ENCODE measurements around the gene CNTNAP5. TPM values are rescaled to one million over a fixed set of nuclear protein-coding genes. Genes with fewer than 3 reads are reported as not detected.

CNTNAP5 gene
- total RNA-seq, 1 experiment from 2014 or later: not detected

DNA sequence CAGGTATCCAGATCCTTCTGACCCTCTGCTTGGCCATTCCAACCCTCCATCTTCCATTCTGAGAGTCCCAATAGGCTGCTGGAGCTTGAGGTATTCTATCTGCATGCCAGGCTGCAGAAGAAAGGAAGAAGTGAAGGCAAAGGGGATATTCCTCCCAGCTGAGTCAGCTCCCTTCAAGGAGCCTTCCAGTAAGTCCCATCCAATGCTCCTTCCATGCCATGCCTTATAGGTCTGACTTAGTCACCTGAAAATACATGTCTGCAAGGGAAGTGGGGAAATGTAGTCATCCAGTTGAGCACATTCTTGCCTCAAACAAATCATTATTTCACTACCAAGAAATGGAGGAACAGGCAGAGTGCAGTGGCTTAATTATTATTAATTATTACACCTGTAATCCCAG, 464.6 kb downstream of the CNTNAP5 start:
- POLR2A ChIA-PET (ENCODE audit: low non-redundant PET): no interaction called here
- no TSS peak for BruUV-seq (replicated peaks)

DNA sequence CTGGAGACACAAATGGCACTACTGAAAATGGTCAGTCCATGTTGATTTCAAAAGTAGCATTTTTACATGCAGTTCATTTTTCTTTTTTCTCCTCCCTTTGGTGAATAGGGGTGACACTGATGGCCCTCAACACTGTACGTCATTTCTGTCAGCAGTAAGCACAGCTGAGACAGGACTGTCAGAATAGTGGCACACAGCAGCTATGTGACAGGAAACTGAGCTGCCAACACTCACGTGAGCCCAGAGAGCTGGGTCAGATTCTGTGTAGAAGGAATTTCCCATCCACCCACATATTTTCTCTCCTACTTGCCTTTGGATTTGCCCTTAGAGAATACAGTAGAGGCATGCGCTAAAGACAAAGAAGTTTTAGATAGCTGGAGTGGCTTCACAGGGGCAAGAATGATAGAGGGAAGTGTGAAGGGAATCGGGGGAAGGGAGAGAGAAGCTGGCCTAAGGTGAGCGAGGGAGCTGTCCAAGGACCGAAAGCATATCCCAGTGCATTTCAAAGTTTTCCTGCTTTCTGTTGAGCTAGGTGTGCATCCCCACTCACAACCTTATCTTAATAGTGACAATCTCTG, 476.6 kb downstream of the CNTNAP5 start:
- Histone ChIP-seq H3K9me3 (ENCODE audit: low read depth, low read length, poor library complexity, severe bottlenecking) (no peaks in the 10 kb centered on the region), H3K4me3 (ENCODE audit: low read depth, low read length, poor library complexity, severe bottlenecking) (no peak overlapping the region), H3K27me3 (replicated peaks; ENCODE audit: insufficient read depth, low read depth, low read length, poor library complexity) (no peaks in the 10 kb centered on the region), H3K4me1 (ENCODE audit: insufficient read depth, low read length, poor library complexity, severe bottlenecking) (no peaks in the 10 kb centered on the region), H3K27ac (ENCODE audit: low read depth, low read length, poor library complexity, severe bottlenecking) (no peak overlapping the region), H3K36me3 (ENCODE audit: insufficient read depth, low read length, poor library complexity, severe bottlenecking) (no peaks in the 10 kb centered on the region)
- intact Hi-C loops (cut with micrococcal nuclease; ENCODE audit: unreplicated experiment): no loop called here
- TF ChIP-seq, protein P1, sequence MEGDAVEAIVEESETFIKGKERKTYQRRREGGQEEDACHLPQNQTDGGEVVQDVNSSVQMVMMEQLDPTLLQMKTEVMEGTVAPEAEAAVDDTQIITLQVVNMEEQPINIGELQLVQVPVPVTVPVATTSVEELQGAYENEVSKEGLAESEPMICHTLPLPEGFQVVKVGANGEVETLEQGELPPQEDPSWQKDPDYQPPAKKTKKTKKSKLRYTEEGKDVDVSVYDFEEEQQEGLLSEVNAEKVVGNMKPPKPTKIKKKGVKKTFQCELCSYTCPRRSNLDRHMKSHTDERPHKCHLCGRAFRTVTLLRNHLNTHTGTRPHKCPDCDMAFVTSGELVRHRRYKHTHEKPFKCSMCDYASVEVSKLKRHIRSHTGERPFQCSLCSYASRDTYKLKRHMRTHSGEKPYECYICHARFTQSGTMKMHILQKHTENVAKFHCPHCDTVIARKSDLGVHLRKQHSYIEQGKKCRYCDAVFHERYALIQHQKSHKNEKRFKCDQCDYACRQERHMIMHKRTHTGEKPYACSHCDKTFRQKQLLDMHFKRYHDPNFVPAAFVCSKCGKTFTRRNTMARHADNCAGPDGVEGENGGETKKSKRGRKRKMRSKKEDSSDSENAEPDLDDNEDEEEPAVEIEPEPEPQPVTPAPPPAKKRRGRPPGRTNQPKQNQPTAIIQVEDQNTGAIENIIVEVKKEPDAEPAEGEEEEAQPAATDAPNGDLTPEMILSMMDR (conservative IDR thresholded peaks at IDR 0.05; ENCODE audit: low read depth, low read length): no peak
- TF ChIP-seq EZH2 (IDR thresholded peaks at IDR 0.05; ENCODE audit: borderline replicate concordance, low read depth, low read length, poor library complexity, severe bottlenecking): no peak
- DNase-seq (ENCODE audit: low spot score): no peak
- ChIA-PET CTCF (no interaction called here), POLR2A (ENCODE audit: low non-redundant PET) (no interaction called here)
- BruUV-seq (replicated peaks): no TSS peak

More for the DNA sequence above, 464.6 kb downstream of the CNTNAP5 start:
- no peaks in the 10 kb centered on the region for H3K36me3 ChIP-seq (ENCODE audit: insufficient read depth, low read length, poor library complexity, severe bottlenecking)
- no peak overlapping the region for H3K4me3 ChIP-seq (ENCODE audit: low read depth, low read length, poor library complexity, severe bottlenecking)
- H3K27ac ChIP-seq (ENCODE audit: low read depth, low read length, poor library complexity, severe bottlenecking): no peak overlapping the region
- H3K9me3 ChIP-seq (ENCODE audit: low read depth, low read length, poor library complexity, severe bottlenecking): no peaks in the 10 kb centered on the region
- intact Hi-C loops (cut with micrococcal nuclease; ENCODE audit: unreplicated experiment): no loop called here
- CTCF ChIA-PET: no interaction called here
- TF ChIP-seq EZH2 (IDR thresholded peaks at IDR 0.05; ENCODE audit: borderline replicate concordance, low read depth, low read length, poor library complexity, severe bottlenecking): no peak
- TF ChIP-seq, protein P1 (conservative IDR thresholded peaks at IDR 0.05; ENCODE audit: low read depth, low read length): no peak
- no peaks in the 10 kb centered on the region for H3K27me3 ChIP-seq (replicated peaks; ENCODE audit: insufficient read depth, low read depth, low read length, poor library complexity)
- no peaks in the 10 kb centered on the region for H3K4me1 ChIP-seq (ENCODE audit: insufficient read depth, low read length, poor library complexity, severe bottlenecking)
- no peak for DNase-seq (ENCODE audit: low spot score)

DNA sequence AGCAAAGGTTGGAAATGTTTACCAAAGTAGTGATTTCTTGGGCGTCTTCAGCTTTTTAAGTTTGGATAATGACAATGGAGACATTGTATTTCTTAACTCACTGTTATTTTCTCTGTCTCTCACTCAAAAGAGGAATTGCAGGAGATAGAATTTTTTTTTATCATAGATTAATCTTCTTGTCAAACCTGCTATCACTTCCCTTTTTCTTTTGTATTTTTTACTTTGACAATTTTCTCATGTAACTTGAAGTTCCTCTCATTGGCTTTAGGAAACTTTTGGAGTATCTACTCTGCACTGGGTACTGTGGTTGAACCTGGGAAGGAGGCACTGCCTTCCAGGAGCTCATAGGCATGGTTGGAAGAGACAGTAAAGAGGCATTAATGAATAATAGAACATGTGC, 489.1 kb downstream of the CNTNAP5 start:
- DNase-seq (ENCODE audit: low spot score): no peak
- Histone ChIP-seq H3K9me3 (ENCODE audit: low read depth, low read length, poor library complexity, severe bottlenecking) (no peaks in the 10 kb centered on the region), H3K4me1 (ENCODE audit: insufficient read depth, low read length, poor library complexity, severe bottlenecking) (no peaks in the 10 kb centered on the region), H3K4me3 (ENCODE audit: low read depth, low read length, poor library complexity, severe bottlenecking) (no peak overlapping the region), H3K27ac (ENCODE audit: low read depth, low read length, poor library complexity, severe bottlenecking) (no peak overlapping the region), H3K36me3 (ENCODE audit: insufficient read depth, low read length, poor library complexity, severe bottlenecking) (no peaks in the 10 kb centered on the region), H3K27me3 (replicated peaks; ENCODE audit: insufficient read depth, low read depth, low read length, poor library complexity) (no peaks in the 10 kb centered on the region)
- BruUV-seq (replicated peaks): no TSS peak
- intact Hi-C loops (cut with micrococcal nuclease; ENCODE audit: unreplicated experiment): no loop called here
- ChIA-PET POLR2A (ENCODE audit: low non-redundant PET) (no interaction called here), CTCF (no interaction called here)
- TF ChIP-seq EZH2 (IDR thresholded peaks at IDR 0.05; ENCODE audit: borderline replicate concordance, low read depth, low read length, poor library complexity, severe bottlenecking): no peak
- TF ChIP-seq, protein P1 (conservative IDR thresholded peaks at IDR 0.05; ENCODE audit: low read depth, low read length): no peak
